ENCODE measurements around the gene ENPP6. TPM values are rescaled to one million over a fixed set of nuclear protein-coding genes. Genes with fewer than 3 reads are reported as not detected.

The ENPP6 gene
- not detected in 2 replicates for total RNA-seq

DNA sequence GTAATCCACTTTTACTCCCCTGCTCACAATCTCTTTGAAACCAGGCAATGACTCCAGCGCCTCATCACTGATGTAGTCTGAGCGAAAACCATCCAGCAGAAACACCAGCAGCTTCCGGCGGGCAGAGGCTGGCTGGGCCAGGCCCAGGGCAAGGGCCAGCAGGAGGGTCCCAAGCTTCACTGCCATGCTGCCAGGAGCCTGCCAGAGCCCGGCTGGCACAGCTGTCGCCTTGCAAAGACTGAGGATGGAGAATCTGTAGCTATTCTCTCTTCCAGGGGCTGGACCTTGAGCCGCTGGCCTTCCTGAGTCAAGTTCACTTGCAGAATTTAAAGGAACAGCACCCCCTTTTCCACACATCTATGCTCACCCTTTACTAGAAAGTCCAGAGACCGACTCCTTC lies at the start of gene ENPP6:
ENPP6 (minus strand) TSS at position 240 of the 400 bp plus-strand sequence; CDS start at position 186, 54 bp downstream.

